COLO668 (cell line): ENCODE results near the gene GABRE.
"Not testable (repeated sequence)": the region's sequence is repeated elsewhere in the genome, so short reads cannot be mapped to it uniquely, and the experiment has no call there.

Experiments
- DNase-seq: peaks from one replicate; lab custom pipeline; 2025; ENCODE audit not compliant: unreplicated experiment; lab: John Stamatoyannopoulos, UW

The GABRE gene

GRCh38 chrX:151970027-151970426 lies 4.4 kb downstream of the GABRE start:
- DNase-seq = no peak

- no peak for DNase-seq
These were observed 8.2 kb downstream of the GABRE start for GRCh38 chrX:151966236-151966635.

GRCh38 chrX:151962034-151962433 lies 12.4 kb downstream of the GABRE start:
- DNase-seq = no peak

- DNase-seq = no peak
These were observed 16.4 kb downstream of the GABRE start for GRCh38 chrX:151958101-151958500.

- DNase-seq = no peak
These were observed 19.7 kb downstream of the GABRE start for GRCh38 chrX:151954730-151955129.

- DNase-seq = no peak
These were observed 36.3 kb downstream of the GABRE start for GRCh38 chrX:151938172-151938571.

- no peak for DNase-seq
These were observed 39.1 kb downstream of the GABRE start for GRCh38 chrX:151935358-151935757.

GRCh38 chrX:151929126-151929525 lies 45.4 kb downstream of the GABRE start:
- no peak for DNase-seq

- DNase-seq = no peak
These were observed 50.8 kb downstream of the GABRE start for GRCh38 chrX:151923648-151924047.

- DNase-seq = no peak
These were observed 51.8 kb downstream of the GABRE start for GRCh38 chrX:151922692-151923091.

GRCh38 chrX:151921866-151922265 lies 52.6 kb downstream of the GABRE start:
- DNase-seq = no peak

- no peak for DNase-seq
These were observed 53.2 kb downstream of the GABRE start for GRCh38 chrX:151921292-151921691.

- DNase-seq = no peak
These were observed 53.9 kb downstream of the GABRE start for GRCh38 chrX:151920530-151920929.

GRCh38 chrX:151920101-151920500 lies 54.4 kb downstream of the GABRE start:
- DNase-seq = no peak

- no peak for DNase-seq
These were observed 54.9 kb downstream of the GABRE start for GRCh38 chrX:151919610-151920009.

- DNase-seq = not testable (repeated sequence)
These were observed 55.7 kb downstream of the GABRE start for GRCh38 chrX:151918736-151919135.

GRCh38 chrX:151912780-151913179 lies 61.7 kb downstream of the GABRE start, which contains the start of gene MAGEA4:
Gene MAGEA4, plus strand, starts transcription at chrX:151912889. Its CDS starts 10,776 bp downstream, at chrX:151923665.
- DNase-seq = no peak

GRCh38 chrX:151912221-151912620 lies 62.3 kb downstream of the GABRE start:
- DNase-seq = no peak

- DNase-seq = no peak
These were observed 69.5 kb downstream of the GABRE start for GRCh38 chrX:151904989-151905388.
